SH-SY5Y (cell line): ENCODE measurements around the gene RBM38.

Experiments
- GATA2 ChIP-seq: IDR thresholded peaks from 2 replicates; pipeline ENCODE4 v1.6.1; 2011; ENCODE audit warnings: mild to moderate bottlenecking, low read depth, low read length
- GATA3 ChIP-seq: IDR thresholded peaks from 2 replicates; pipeline ENCODE4 v1.6.1; 2011; ENCODE audit warnings: low read depth, mild to moderate bottlenecking, low read length, moderate library complexity

Gene RBM38

DNA sequence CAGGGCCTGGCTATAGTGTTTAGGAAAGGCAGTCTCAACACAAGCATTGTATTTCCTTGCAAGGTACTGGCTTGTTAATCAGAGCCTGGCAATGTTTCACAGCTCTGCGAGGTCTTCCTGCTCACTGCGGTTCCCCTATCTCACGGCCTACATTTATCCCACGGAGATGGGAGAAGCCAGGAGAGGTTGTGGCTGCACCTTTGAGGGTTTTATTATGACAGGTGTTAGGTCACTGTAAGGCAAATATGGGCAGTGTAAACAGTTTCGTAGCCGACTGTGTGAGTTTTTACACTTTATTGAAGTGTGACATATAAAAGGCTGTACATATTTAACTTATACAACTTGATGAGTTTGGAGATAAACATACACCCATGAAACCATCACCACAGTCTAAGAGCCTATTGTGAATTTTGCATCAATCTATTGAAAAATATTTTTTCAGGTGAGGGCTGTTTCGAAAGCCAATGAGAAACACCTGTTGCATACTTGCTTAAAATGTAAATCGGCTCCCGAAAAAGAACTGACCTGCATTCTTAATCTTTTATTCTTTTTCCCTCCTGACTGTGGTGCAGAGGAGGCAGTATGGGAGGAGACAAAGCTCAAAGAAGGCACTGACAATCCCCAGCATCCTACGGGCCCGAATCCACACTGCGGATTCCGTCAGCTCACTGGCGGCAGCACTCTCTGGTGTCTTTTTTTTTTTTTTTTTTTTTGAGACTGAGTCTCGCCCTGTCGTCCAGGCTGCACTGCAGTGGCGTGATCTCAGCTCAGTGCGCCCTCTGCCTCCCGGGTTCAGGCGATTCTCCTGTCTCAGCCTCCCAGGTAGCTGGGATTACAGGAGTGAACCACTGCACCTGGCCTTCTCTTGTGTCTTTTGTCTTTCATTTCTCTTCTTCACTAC, 7.5 kb upstream of the RBM38 start:
- no peak for TF ChIP-seq GATA2
- no peak for TF ChIP-seq GATA3

DNA sequence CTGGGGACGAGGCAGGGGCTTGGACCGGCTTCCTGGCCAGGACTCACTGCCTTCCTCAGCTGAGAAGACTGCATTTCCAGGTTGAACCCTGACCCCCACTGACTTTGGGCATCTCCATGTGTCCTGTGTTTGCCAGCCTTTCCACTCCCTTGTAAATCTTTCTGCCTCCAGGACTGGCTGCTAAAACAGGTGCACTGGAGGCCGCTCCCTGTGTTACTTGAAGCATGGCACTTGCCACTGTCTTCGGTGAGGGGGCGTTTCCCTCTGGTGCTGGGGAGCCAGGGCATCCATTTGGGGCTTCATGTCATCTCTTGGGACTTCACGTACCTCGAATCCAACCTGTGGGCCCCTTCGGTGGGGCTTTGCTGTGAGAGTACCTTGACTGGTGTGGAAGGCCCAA, 6.7 kb upstream of the RBM38 start:
- no peak for TF ChIP-seq GATA3
- no peak for TF ChIP-seq GATA2

DNA sequence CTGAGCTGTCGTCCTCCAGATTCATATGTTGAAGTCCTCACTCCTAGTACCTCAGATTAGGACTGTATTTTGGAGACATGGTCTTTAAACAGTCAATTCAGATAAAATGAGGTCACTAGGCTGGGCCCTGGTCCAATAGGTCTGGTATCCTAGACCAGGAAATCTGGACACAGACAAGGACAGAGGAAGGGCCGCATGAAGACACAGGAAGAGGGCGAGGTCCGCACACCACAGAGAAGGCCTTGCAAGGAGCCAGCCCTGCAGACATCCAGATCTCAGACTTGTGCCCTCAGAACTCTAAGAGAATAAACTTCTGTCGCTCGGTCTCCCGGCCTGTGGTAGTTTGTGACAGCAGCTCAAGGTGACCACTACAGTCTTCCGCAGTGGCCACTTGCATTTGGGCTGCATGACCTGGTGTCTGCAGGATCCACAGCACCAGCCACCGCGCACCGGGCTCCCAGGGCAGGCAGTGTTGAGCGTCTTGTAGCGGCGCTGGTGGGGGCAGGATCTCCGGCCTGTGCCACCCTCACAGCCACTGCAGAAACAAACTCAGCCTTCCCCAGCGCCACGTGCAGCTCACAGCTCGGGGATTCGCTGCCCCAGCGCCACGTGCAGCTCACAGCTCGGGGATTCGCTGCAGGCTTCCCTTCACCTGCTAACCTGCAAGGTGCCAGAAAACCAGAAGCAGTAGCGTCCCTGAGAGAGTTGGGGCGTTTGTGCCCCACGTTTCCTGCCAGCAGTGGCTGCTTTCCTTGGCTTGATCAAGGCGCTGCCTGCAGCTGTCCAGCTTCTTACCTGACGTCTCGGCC, 6.0 kb upstream of the RBM38 start:
- TF ChIP-seq GATA3: no peak

DNA sequence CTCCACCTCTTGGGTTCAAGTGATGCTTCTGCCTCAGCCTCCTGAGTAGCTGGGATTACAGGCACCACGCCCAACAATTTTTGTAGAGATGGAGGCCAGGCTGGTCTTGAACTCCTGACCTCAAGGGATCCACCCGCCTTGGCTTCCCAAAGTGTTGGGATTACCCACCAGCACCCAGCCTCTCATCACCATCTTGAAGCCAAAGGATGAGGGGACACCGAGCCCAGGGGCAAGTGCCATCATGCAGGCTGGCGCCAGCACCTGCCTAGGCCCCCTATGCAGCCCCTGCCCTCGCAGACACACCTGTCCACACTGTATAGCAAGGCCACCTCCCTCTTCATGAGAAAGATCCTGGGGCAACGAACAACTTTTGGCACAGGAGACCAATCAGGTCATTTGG, 5.3 kb upstream of the RBM38 start:
- TF ChIP-seq GATA3: no peak
- TF ChIP-seq GATA2: no peak

DNA sequence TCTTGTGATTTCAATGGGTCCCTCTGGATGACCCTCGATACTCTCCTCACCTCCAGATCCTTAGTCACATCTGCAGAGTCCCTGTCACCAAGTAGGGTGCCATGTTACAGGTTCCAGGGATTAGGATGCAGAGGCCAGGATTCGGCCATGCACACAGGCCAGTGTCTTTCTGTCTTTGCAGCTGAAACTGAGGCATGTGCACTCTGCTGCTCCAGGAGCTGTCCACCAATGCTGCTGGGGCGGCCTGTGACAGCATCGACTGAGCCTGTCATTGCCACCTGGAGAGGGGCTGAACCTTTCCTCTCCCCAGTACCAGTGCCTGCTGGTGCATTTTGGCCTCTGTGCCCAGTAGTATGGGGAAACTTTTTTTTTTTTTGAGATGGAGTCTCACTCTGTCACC, 4.4 kb upstream of the RBM38 start:
- no peak for TF ChIP-seq GATA3
- no peak for TF ChIP-seq GATA2

DNA sequence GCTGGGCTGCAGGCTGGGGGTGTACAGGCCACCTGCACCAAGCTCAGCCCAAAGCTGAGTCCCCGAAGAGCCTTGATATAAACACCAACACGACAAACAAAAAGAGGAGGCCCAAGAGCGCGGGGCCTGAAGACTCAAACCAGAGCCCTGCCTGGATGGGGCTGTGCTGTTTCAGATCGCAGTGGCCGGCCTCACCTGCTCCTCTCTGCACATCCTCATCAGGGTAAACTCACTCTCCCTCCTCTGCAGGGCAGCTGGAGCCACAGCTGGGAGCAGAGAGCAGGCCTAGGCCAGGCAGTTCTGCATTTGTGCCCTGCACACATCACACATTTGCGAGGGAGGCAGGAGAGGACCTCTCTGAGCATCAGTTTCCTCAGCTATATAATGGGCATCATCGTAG, 3.7 kb upstream of the RBM38 start:
- no peak for TF ChIP-seq GATA2
- no peak for TF ChIP-seq GATA3

DNA sequence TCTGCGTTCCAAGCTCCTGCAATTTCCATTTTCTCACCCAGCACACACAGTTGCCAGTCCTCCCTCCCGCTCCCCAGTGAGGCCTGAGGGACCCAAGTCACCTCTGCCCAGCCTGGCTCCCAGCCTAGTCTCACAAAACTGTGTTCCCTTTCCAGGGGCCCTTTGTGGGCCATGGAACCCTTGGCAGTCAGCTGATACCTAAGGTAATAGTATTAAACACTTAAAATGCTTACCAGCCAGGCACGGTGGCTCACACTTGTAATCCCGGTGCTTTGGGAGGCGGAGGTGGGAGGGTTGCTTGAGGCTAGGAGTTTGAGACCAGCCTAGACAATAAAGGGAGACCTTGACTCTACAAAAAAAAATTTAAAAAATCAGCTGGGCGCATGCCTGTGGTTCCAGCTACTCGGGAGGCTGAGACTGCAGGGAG, 3.2 kb upstream of the RBM38 start:
- TF ChIP-seq GATA3 (no peak), GATA2 (no peak)

DNA sequence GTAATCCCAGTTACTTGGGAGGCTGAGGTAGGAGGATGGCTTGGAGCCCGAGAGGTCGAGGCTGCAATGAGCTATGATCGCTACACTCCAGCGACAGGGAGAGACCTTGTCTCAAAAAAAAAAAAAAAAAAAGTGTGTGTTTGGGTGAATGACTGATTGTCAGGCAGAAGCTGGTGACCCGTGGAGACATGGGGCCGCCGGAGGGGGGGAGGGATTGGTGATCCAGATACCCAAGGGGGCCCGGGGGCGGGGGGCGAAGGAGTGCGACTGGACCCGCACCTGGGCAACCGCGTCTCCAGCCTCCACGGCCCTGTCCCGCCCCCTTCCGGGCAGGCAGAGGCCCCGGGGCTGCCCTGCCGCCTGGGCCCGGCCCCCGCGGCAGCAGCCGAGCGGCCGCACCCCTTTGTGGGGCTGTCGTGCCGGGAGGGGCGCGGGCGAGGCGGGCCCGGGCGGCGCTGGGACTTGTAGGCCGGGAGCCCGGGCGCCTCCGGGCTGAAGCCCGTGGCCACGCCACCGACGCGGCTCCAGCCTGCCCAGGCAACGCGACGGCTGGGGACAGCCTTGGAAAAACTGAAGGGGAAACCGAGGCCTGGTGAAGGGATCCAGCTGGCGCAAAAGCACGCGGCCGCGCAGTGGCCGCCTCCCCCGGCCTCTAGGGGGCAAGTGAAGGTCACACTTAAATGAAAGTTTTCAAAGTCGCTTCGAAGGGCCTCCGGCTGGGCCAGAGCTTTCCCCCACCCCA, 2.1 kb upstream of the RBM38 start:
- no peak for TF ChIP-seq GATA2
- no peak for TF ChIP-seq GATA3

DNA sequence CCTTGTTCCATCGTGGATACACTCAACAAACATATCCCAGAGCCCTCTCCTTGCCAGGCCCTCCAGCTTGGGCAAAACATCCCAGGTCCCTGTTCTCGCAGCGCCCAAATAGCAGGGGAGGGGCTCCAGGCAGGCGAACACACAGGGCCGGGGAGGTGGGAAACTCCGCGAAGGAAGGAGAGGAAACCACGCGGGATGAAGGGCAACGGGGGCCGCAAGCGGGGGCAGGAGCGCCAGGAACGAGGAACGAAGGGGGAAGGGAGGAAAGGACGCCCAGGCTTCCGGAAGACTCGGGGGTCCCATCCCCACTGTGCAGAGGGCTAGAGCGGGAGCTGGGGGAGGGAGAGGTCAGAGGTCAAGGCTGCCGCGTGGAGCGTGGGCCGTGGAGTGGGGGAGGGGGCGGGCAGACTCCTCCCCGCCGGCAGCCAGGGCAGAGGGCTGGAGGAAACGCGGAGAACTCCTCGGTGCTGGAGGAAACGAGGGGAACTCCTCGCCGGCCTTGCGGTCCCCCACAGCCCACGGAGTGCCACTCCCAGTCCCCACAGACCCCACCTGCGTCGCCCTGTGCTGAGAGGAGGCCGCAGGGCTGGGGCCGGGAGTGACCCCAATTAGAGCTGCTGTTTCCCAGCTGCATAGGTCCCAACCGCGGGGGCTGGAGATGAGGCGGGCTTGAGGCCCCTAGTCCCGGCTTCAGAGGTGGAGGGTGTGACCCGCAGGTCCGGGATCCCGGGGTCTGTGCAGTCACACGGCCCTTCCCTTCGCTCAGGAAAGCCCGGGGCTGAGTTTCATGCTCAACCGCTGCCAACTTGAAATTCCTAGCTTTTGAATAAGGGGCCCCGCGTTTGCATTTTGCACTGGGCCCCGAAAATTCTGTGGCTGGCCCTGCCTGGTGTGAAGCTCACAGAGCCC, 1.2 kb upstream of the RBM38 start:
- no peak for TF ChIP-seq GATA2
- no peak for TF ChIP-seq GATA3

DNA sequence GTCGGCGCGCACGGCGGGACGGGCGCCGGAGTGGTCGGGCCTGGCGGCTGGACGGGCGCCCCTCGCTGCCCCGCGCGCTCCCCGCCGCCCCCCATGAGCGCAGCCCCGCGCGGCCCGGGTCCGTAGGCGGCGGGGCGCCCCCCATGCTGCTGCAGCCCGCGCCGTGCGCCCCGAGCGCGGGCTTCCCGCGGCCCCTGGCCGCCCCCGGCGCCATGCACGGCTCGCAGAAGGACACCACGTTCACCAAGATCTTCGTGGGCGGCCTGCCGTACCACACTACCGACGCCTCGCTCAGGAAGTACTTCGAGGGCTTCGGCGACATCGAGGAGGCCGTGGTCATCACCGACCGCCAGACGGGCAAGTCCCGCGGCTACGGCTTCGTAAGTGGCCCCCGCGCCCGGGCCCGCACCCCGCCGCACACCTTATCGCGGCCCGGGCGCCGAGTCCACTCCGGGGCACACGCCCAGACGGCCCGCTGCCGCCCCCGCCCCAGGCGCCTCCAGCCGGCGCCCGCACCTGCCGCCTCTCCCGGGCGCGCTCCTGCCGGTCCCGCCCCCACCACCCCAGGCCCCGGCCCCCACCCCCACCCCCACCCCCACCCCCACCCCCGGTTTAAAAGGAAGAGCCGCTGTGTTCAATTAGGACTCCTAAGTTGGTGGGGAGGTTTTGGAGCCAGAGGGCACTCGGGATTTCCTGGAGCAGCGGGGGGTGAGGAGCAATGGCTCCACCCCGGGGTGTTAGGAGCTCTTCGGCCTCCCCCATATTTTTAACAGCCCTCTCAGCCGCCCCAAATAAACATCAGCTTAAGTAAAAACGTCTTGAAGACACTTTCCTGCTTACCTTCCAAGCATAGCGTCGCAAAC, 474 bp downstream of the RBM38 start:
- no peak for TF ChIP-seq GATA2
- TF ChIP-seq GATA3: no peak

DNA sequence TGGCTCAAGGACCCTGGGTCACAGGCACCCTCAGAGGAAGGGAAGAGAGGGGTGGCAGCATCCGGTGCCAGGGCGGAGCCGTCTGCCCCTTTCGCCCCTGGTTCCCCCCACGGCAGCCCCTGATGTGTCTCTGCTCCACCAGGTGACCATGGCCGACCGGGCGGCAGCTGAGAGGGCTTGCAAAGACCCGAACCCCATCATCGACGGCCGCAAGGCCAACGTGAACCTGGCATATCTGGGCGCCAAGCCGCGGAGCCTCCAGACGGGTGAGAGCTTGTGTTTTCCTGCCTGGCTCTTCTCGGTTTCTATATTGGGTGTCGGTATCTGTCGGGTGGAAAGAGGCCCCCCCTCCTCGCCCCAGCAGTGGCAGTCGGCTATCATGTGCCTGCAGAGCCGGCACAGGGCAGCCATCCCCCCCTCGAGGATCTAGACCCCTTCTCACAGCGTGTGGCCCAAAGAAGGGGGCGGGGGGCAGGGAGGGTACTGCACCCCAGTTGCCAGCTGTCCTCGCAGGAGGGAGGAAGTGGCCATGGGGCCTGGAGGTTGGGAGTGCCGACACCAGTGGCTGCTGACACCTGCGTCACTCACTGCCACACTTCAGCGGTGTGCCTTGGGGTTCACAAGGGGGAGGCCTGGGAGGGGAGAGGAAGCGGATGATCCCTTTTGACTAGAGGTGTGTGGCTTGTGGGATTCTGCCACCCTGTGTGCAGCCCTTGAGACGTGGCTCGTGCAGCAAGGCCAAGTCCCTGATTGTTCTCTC, 1.5 kb downstream of the RBM38 start:
- TF ChIP-seq GATA3: no peak
- TF ChIP-seq GATA2: no peak
